GM19351 (cell line): ENCODE measurements around the gene RFWD3.
A peak's percentile ranks its signal among the peaks of the same experiment; 100 is the strongest.

Source experiments
- ATAC-seq: cut with Tn5 transposase; IDR thresholded peaks from one replicate; pipeline ENCODE4 v1.9.1; 2021; ENCODE audit warnings: mild to moderate bottlenecking, moderate library complexity; ENCODE audit not compliant: unreplicated experiment

The RFWD3 gene

DNA sequence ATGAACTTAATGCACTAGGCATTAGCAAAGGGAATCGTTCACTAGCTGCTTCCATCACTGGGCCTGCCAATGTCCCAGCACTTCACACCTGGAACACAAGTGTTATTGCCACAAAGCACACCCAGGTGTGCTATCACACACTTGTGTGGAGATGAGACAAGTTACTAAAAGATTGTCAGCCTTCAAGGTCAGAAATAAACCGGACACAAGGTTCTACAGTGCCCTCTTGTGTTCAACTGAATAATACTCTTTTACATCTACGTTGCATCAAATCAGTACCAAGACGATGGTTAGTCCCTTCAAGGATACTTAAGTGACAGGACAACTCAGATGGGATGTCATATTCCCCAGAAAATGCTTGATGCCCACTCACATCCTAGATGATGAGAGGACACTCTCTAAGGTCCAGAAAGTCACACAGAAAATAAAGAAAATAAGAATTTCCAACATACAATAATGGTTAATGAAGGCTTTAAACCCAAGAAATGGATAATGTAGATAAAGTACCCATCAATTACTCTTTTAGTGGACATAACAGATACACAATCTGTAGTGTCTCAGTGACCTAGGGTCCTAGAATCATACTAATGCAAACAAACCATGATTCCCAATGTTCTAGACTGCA, 43.4 kb downstream of the RFWD3 start:
- ATAC-seq, result peak; percentile 46

GRCh38 chr16:74622005-74622404, 44.7 kb downstream of the RFWD3 start:
- no peak for ATAC-seq

- ATAC-seq, result no peak
These were observed 49.4 kb downstream of the RFWD3 start for GRCh38 chr16:74617206-74617788.

DNA sequence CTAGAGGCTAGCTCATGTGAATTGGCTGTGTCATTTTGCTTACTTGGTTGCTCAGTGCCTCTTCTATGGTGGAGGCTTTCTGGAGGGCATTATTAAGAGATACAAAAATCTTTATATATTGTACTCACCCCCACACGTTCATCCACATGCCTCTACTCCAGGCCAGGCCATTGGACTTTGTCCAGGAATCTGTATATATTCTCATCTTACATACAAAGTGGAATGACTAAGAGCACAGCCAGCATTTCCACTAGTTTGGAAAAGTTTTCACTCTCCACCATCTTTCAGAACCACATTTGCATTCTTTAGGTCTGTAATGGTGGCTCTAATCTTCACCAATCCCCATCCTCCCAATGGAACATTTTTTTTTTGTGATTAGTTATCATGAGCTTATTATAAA, 55.0 kb downstream of the RFWD3 start:
- no peak for ATAC-seq

DNA sequence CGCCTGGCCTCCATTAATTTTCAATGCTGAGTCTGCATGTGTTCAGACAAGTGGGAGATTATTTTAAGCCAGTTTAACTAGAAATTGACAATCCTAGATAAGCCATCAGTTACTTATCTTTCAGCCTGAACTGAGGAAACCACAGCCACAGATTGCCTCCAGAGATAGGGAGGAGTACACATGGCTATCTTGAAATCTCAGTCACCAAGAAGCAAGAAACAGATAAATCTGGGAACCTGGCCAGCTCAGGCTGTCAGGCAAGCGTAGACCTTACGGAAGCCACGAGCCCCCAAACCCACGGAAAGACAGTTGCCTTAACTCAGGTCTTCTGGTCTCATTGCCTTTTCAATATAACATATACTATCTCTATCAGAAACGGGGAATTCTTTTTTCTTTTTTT, 57.7 kb downstream of the RFWD3 start:
- ATAC-seq, result no peak

GRCh38 chr16:74608381-74608780, 58.3 kb downstream of the RFWD3 start:
- ATAC-seq, result no peak

- no peak for ATAC-seq
These were observed 58.7 kb downstream of the RFWD3 start for GRCh38 chr16:74607962-74608356.

- ATAC-seq, result peak; percentile 34
These were observed 59.2 kb downstream of the RFWD3 start for GRCh38 chr16:74607310-74607961.

DNA sequence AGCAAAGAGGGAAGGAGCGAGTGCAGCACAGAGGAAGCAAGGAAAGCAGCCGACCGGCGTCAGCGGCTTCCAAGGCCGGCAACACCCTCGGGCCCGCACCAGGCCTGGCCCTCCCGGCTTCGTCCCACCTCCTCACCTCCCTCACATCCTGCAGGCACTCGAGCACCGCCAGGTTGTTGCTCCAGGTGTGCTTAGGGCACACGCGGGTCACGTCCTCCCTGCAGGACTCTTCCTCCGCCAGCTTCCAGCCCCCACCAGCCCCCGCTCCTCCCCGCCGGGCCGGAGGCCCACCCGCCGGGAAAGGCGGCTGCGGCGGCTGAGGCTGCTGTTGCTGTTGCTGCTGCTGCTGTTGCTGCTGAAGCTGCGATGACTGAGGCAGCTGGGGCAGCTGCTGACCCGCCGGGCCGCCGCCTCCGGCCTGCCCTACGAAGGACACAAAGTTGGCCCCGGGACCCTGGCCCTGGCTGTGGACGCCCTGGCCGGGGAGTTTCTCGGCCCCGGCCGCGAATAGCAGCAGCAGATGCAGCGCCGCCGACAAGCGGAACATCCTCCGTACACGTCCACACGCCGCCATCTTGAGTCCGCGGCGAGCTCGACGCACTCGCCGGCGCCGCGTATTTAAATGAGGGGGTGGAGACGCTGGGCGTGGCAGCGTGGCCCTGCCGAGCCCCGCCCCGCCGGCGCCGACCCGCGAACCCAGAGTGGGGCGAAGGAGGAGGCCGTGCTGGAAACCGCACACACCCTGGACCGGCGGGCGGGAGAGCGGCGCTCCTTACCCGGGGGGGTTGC, 60.0 kb downstream of the RFWD3 start, which contains the start of gene GLG1:
TSS of gene GLG1 (minus strand) at position 594 of the 789 bp plus-strand sequence. CDS start at position 574, 20 bp downstream.
- ATAC-seq, result peak; percentile 94

- ATAC-seq, result peak; percentile 11
These were observed 60.7 kb downstream of the RFWD3 start for GRCh38 chr16:74605746-74606520.

GRCh38 chr16:74605332-74605731, 61.3 kb downstream of the RFWD3 start:
- ATAC-seq, result no peak

DNA sequence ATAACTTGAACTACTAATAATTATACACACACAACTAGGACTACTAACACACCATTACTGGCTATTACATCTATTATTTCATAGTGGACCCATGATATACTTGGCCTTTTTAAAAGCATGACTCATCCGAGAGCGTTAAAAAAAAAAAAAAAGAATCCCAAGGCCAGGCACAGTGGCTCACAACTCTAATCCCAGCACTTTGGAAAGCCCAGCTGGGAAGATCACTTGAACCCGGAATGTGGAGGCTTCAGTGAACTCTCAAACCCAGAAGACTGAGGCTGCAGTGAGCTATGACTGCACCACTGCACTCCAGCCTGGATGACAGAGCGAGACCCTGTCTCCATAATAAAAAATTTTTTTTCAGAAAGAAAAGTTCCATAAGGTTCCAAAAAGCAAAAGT, 62.8 kb downstream of the RFWD3 start:
- ATAC-seq, result no peak

- ATAC-seq, result peak; percentile 88
These were observed 65.4 kb downstream of the RFWD3 start for GRCh38 chr16:74601126-74601871.

DNA sequence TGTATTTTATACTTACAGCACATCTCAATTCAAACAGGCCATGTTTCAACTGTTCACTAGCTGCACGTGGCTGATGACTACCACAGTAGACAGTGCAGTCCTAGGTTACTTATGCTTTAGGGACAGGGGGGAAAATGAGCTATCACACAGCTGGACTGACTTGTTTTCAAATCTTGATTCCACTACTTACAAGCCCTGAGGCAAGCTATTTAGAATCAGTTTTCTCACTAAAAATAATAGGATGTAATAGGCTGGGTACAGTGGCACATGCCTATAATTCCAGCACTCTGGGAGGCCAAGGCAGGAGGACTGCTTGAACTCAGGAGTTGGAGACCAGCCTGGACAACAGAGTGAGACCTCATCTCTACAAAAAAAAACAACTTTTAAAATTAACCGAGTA, 70.1 kb downstream of the RFWD3 start:
- ATAC-seq, result no peak

GRCh38 chr16:74592847-74593246, 73.8 kb downstream of the RFWD3 start:
- ATAC-seq, result no peak

GRCh38 chr16:74591876-74592650, 74.6 kb downstream of the RFWD3 start:
- no peak for ATAC-seq

- no peak for ATAC-seq
These were observed 79.7 kb downstream of the RFWD3 start for GRCh38 chr16:74586948-74587347.

GRCh38 chr16:74585846-74586443, 80.7 kb downstream of the RFWD3 start:
- ATAC-seq, result no peak
